ENCODE data around the gene PLOD3.

The PLOD3 gene

GRCh38 chr7:101248276-101248675, 30.9 kb upstream of the PLOD3 start (continued):
- TF ChIP-seq, protein P1, sequence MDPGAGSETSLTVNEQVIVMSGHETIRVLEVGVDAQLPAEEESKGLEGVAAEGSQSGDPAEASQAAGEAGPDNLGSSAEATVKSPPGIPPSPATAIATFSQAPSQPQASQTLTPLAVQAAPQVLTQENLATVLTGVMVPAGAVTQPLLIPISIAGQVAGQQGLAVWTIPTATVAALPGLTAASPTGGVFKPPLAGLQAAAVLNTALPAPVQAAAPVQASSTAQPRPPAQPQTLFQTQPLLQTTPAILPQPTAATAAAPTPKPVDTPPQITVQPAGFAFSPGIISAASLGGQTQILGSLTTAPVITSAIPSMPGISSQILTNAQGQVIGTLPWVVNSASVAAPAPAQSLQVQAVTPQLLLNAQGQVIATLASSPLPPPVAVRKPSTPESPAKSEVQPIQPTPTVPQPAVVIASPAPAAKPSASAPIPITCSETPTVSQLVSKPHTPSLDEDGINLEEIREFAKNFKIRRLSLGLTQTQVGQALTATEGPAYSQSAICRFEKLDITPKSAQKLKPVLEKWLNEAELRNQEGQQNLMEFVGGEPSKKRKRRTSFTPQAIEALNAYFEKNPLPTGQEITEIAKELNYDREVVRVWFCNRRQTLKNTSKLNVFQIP (CRISPR knock-in tag; IDR thresholded peaks at IDR 0.05; ENCODE audit: borderline replicate concordance, low read depth), result no peak
- TF ChIP-seq ESRRG (CRISPR knock-in tag; IDR thresholded peaks at IDR 0.05), result no peak
- TF ChIP-seq ZFP3 (CRISPR knock-in tag; IDR thresholded peaks at IDR 0.05), result no peak

- ATAC-seq, result no peak; the same call in 1 of the 3 replicates
- TF ChIP-seq PATZ1 (CRISPR knock-in tag; IDR thresholded peaks at IDR 0.05; ENCODE audit: borderline replicate concordance), result no peak
- TF ChIP-seq, protein P1 (CRISPR knock-in tag; IDR thresholded peaks at IDR 0.05; ENCODE audit: borderline replicate concordance, low read depth), result no peak
- peak; percentile 69; the same call in 1 of the 2 replicates for TF ChIP-seq ZFP3 (CRISPR knock-in tag; IDR thresholded peaks at IDR 0.05)
- TF ChIP-seq ZNF70 (CRISPR knock-in tag; IDR thresholded peaks at IDR 0.05), result no peak
- no peak for TF ChIP-seq TOX (CRISPR knock-in tag; IDR thresholded peaks at IDR 0.05; ENCODE audit: borderline replicate concordance)
Measured at GRCh38 chr7:101245147-101245668, 27.8 kb upstream of the PLOD3 start.

DNA sequence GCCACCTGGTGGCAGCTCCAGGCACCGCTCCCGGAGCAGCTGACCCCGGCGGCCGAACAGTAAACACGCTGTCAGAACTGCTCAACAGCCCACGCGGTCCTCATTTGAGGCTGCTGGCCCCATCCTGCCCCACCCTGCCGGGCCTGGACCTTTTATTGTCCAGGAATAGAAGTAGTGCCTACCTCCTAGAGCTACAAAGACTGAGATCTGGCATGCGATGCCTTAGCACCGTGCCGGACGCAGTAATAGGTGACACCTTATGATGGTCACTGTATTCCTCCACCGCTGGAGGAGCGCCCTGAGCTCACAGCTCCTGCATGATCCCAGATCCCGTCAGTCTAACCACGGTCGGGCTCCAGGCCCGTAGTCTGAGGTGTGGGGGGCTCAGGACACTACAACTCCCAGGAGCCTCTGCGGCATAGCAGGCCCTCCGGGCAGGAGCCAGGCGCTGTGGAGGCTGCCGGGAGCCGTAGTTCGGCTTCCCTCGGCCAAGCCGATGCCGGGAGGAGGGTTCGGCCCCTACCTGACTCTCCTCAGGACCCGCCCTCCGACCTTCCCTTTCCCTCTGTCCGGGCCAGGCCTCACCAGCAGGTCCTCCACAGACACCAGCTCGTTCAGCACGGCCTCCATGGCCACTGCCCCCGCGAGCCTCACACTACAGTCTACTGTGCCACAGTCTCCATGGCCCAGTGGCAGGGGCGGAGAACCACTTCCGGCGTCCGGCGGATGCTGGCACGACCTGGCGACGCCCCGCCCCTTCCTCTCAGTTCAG, 27.2 kb upstream of the PLOD3 start, which contains the start of gene FIS1:
Gene FIS1, minus strand, starts transcription at position 707 of the 772 bp plus-strand sequence. Its CDS starts 77 bp downstream, at position 630.
- ATAC-seq, result peak; percentile 98
- TF ChIP-seq, protein P2, sequence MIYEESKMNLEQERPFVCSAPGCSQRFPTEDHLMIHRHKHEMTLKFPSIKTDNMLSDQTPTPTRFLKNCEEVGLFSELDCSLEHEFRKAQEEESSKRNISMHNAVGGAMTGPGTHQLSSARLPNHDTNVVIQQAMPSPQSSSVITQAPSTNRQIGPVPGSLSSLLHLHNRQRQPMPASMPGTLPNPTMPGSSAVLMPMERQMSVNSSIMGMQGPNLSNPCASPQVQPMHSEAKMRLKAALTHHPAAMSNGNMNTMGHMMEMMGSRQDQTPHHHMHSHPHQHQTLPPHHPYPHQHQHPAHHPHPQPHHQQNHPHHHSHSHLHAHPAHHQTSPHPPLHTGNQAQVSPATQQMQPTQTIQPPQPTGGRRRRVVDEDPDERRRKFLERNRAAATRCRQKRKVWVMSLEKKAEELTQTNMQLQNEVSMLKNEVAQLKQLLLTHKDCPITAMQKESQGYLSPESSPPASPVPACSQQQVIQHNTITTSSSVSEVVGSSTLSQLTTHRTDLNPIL (CRISPR knock-in tag; IDR thresholded peaks at IDR 0.05; ENCODE audit: low read depth), result 0 out of 2 replicates have a peak, but pooled peaks have one; percentile 12
- no peak for TF ChIP-seq ZFP30 (CRISPR knock-in tag; IDR thresholded peaks at IDR 0.05)
- no peak; the same call in 1 of the 2 replicates for TF ChIP-seq GLIS3 (CRISPR knock-in tag; IDR thresholded peaks at IDR 0.05)
- 0 out of 2 replicates have a peak, but pooled peaks have one; percentile 21 for TF ChIP-seq ZNF70 (CRISPR knock-in tag; IDR thresholded peaks at IDR 0.05)
- no peak for TF ChIP-seq PATZ1 (CRISPR knock-in tag; IDR thresholded peaks at IDR 0.05; ENCODE audit: borderline replicate concordance)
- no peak for TF ChIP-seq ZC3H10 (CRISPR knock-in tag; IDR thresholded peaks at IDR 0.05)
- no peak; the same call in 1 of the 2 replicates for TF ChIP-seq RARB (CRISPR knock-in tag; IDR thresholded peaks at IDR 0.05)
- no peak for TF ChIP-seq TOX (CRISPR knock-in tag; IDR thresholded peaks at IDR 0.05; ENCODE audit: borderline replicate concordance)
- TF ChIP-seq ZNF8 (CRISPR knock-in tag; IDR thresholded peaks at IDR 0.05), result no peak
- TF ChIP-seq ESRRG (CRISPR knock-in tag; IDR thresholded peaks at IDR 0.05), result 0 out of 2 replicates have a peak, but pooled peaks have one; percentile 76
- TF ChIP-seq BACH2 (CRISPR knock-in tag; IDR thresholded peaks at IDR 0.05; ENCODE audit: borderline replicate concordance), result no peak
- TF ChIP-seq TCF4 (CRISPR knock-in tag; IDR thresholded peaks at IDR 0.05; ENCODE audit: borderline replicate concordance), result no peak
- no peak for TF ChIP-seq SNAI2 (CRISPR knock-in tag; IDR thresholded peaks at IDR 0.05)
- TF ChIP-seq, protein P3, sequence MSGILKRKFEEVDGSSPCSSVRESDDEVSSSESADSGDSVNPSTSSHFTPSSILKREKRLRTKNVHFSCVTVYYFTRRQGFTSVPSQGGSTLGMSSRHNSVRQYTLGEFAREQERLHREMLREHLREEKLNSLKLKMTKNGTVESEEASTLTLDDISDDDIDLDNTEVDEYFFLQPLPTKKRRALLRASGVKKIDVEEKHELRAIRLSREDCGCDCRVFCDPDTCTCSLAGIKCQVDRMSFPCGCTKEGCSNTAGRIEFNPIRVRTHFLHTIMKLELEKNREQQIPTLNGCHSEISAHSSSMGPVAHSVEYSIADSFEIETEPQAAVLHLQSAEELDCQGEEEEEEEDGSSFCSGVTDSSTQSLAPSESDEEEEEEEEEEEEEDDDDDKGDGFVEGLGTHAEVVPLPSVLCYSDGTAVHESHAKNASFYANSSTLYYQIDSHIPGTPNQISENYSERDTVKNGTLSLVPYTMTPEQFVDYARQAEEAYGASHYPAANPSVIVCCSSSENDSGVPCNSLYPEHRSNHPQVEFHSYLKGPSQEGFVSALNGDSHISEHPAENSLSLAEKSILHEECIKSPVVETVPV (CRISPR knock-in tag; IDR thresholded peaks at IDR 0.05), result no peak
- TF ChIP-seq ISL1 (CRISPR knock-in tag; IDR thresholded peaks at IDR 0.05), result no peak
- no peak for TF ChIP-seq ARNTL (CRISPR knock-in tag; IDR thresholded peaks at IDR 0.05; ENCODE audit: borderline replicate concordance, low read depth)
- TF ChIP-seq, protein P1 (CRISPR knock-in tag; IDR thresholded peaks at IDR 0.05; ENCODE audit: borderline replicate concordance, low read depth), result no peak
- no peak for TF ChIP-seq PPARA (CRISPR knock-in tag; IDR thresholded peaks at IDR 0.05; ENCODE audit: borderline replicate concordance)
- no peak for TF ChIP-seq CSDC2 (CRISPR knock-in tag; IDR thresholded peaks at IDR 0.05)
- TF ChIP-seq, protein P4, sequence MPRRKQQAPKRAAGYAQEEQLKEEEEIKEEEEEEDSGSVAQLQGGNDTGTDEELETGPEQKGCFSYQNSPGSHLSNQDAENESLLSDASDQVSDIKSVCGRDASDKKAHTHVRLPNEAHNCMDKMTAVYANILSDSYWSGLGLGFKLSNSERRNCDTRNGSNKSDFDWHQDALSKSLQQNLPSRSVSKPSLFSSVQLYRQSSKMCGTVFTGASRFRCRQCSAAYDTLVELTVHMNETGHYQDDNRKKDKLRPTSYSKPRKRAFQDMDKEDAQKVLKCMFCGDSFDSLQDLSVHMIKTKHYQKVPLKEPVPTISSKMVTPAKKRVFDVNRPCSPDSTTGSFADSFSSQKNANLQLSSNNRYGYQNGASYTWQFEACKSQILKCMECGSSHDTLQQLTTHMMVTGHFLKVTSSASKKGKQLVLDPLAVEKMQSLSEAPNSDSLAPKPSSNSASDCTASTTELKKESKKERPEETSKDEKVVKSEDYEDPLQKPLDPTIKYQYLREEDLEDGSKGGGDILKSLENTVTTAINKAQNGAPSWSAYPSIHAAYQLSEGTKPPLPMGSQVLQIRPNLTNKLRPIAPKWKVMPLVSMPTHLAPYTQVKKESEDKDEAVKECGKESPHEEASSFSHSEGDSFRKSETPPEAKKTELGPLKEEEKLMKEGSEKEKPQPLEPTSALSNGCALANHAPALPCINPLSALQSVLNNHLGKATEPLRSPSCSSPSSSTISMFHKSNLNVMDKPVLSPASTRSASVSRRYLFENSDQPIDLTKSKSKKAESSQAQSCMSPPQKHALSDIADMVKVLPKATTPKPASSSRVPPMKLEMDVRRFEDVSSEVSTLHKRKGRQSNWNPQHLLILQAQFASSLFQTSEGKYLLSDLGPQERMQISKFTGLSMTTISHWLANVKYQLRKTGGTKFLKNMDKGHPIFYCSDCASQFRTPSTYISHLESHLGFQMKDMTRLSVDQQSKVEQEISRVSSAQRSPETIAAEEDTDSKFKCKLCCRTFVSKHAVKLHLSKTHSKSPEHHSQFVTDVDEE (CRISPR knock-in tag; IDR thresholded peaks at IDR 0.05), result peak; percentile 29; the same call in 1 of the 2 replicates
